HG03565 (cell line): ENCODE measurements around the gene RNF186.
"Not testable (repeated sequence)": the region's sequence is repeated elsewhere in the genome, so short reads cannot be mapped to it uniquely, and the experiment has no call there.

Experiments used
- ATAC-seq: cut with Tn5 transposase; IDR thresholded peaks from one replicate; pipeline ENCODE4 v1.9.1; 2021; ENCODE audit warnings: mild to moderate bottlenecking, moderate library complexity; ENCODE audit not compliant: unreplicated experiment

RNF186 gene

GRCh38 chr1:19825298-19825697, 10.2 kb upstream of the RNF186 start:
- no peak for ATAC-seq

- ATAC-seq, result no peak
Observed at GRCh38 chr1:19824541-19824940, 9.5 kb upstream of the RNF186 start.

GRCh38 chr1:19824036-19824435, 9.0 kb upstream of the RNF186 start:
- ATAC-seq, result no peak

GRCh38 chr1:19819701-19820100, 4.6 kb upstream of the RNF186 start:
- no peak for ATAC-seq

GRCh38 chr1:19818324-19818723, 3.2 kb upstream of the RNF186 start:
- ATAC-seq, result no peak

GRCh38 chr1:19817160-19817559, 2.1 kb upstream of the RNF186 start:
- ATAC-seq, result no peak

- not testable (repeated sequence) for ATAC-seq
Observed at GRCh38 chr1:19816737-19817086, 1.6 kb upstream of the RNF186 start.

GRCh38 chr1:19815801-19816736, 986 bp upstream of the RNF186 start:
- ATAC-seq, result no peak

GRCh38 chr1:19814244-19814661, 830 bp downstream of the RNF186 start:
- ATAC-seq, result no peak

- ATAC-seq, result no peak
Observed at GRCh38 chr1:19813643-19813960, 1.5 kb downstream of the RNF186 start.

- ATAC-seq, result no peak
Observed at GRCh38 chr1:19812875-19813642, 2.0 kb downstream of the RNF186 start.

- no peak for ATAC-seq
Observed at GRCh38 chr1:19811206-19811851, 3.8 kb downstream of the RNF186 start.

GRCh38 chr1:19809044-19809750, 5.9 kb downstream of the RNF186 start:
- ATAC-seq, result no peak

- no peak for ATAC-seq
Observed at GRCh38 chr1:19808351-19808750, 6.7 kb downstream of the RNF186 start.

- no peak for ATAC-seq
Observed at GRCh38 chr1:19804831-19805251, 10.2 kb downstream of the RNF186 start.

- ATAC-seq, result no peak
Observed at GRCh38 chr1:19802269-19802668, 12.8 kb downstream of the RNF186 start.

GRCh38 chr1:19800076-19800804, 14.8 kb downstream of the RNF186 start:
- ATAC-seq, result no peak

- no peak for ATAC-seq
Observed at GRCh38 chr1:19799230-19800075, 15.6 kb downstream of the RNF186 start, which contains the start of gene TMCO4. TMCO4 (minus strand) TSS chr1:19799916; CDS start chr1:19780758, 19,158 bp downstream.

GRCh38 chr1:19798486-19799229, 16.4 kb downstream of the RNF186 start:
- ATAC-seq, result no peak
